H9 (cell line): ENCODE results near the gene CYP2W1. TPM values are rescaled to one million over a fixed set of nuclear protein-coding genes. Genes with fewer than 3 reads are reported as not detected.

Experiments
- DNase-seq: peaks from one replicate; pipeline ENCODE4 v3.0.0-alpha.2; 2017
- H2AFZ ChIP-seq: one replicate; pipeline ENCODE4 v1.6.1; 2013; ENCODE audit warnings: mild to moderate bottlenecking, low read length, control low read depth, moderate library complexity
- H2AK5ac ChIP-seq: 2 replicates; pipeline ENCODE4 v1.6.1; 2013; ENCODE audit warnings: low read length, control low read depth, mixed read lengths; ENCODE audit not compliant: insufficient read length
- H2BK120ac ChIP-seq: one replicate; pipeline ENCODE4 v1.6.1; 2013; ENCODE audit warnings: low read depth, mild to moderate bottlenecking, low read length, control low read depth, inconsistent platforms; ENCODE audit not compliant: poor library complexity, severe bottlenecking
- H2BK12ac ChIP-seq: 2 replicates; pipeline ENCODE4 v1.6.1; 2013; ENCODE audit warnings: low read length, control low read depth, mixed read lengths, low read depth; ENCODE audit not compliant: insufficient read length
- H2BK15ac ChIP-seq: 2 replicates; pipeline ENCODE4 v1.6.1; 2013; ENCODE audit warnings: low read depth, low read length, control low read depth
- H2BK20ac ChIP-seq: one replicate; pipeline ENCODE4 v1.6.1; 2013; ENCODE audit warnings: low read depth, mild to moderate bottlenecking, low read length, control low read depth, inconsistent platforms; ENCODE audit not compliant: poor library complexity, severe bottlenecking
- H2BK5ac ChIP-seq: 2 replicates; pipeline ENCODE4 v1.6.1; 2013; ENCODE audit warnings: low read length, control low read depth, mixed read lengths; ENCODE audit not compliant: insufficient read length
- H3K14ac ChIP-seq: 2 replicates; pipeline ENCODE4 v1.6.1; 2013; ENCODE audit warnings: low read length, control low read depth; ENCODE audit not compliant: insufficient read depth
- H3K18ac ChIP-seq: 2 replicates; pipeline ENCODE4 v1.6.1; 2013; ENCODE audit warnings: low read depth, mild to moderate bottlenecking, mixed read lengths, low read length, control low read depth; ENCODE audit not compliant: insufficient read length
- H3K23ac ChIP-seq: 2 replicates; pipeline ENCODE4 v1.6.1; 2013; ENCODE audit warnings: low read length, control low read depth, mixed read lengths, low read depth; ENCODE audit not compliant: insufficient read length
- H3K23me2 ChIP-seq: 2 replicates; pipeline ENCODE4 v1.6.1; 2013; ENCODE audit warnings: low read depth, mild to moderate bottlenecking, mixed read lengths, low read length, control low read depth; ENCODE audit not compliant: insufficient read length, poor library complexity, severe bottlenecking
- H3K27ac ChIP-seq: 2 replicates; pipeline ENCODE4 v1.5.1; 2013; ENCODE audit warnings: low read length, control low read depth, mixed read lengths, low read depth; ENCODE audit not compliant: insufficient read length
- H3K27me3 ChIP-seq: 2 replicates; pipeline ENCODE4 v1.6.1; 2013; ENCODE audit warnings: low read length, control low read depth, inconsistent platforms; ENCODE audit not compliant: insufficient read depth
- H3K4ac ChIP-seq: 2 replicates; pipeline ENCODE4 v1.6.1; 2013; ENCODE audit warnings: low read depth, mild to moderate bottlenecking, control low read depth, inconsistent platforms, low read length, moderate library complexity
- H3K4me1 ChIP-seq: 2 replicates; pipeline ENCODE4 v1.6.1; 2013; ENCODE audit warnings: low read length, control low read depth, inconsistent platforms; ENCODE audit not compliant: insufficient read depth
- H3K4me2 ChIP-seq: 2 replicates; pipeline ENCODE4 v1.6.1; 2013; ENCODE audit warnings: low read length, control low read depth, mixed read lengths; ENCODE audit not compliant: insufficient read length, insufficient read depth
- H3K56ac ChIP-seq: 2 replicates; pipeline ENCODE4 v1.6.1; 2013; ENCODE audit warnings: low read depth, mild to moderate bottlenecking, mixed read lengths, low read length, control low read depth; ENCODE audit not compliant: insufficient read length
- H3K79me1 ChIP-seq: 2 replicates; pipeline ENCODE4 v1.6.1; 2013; ENCODE audit warnings: low read depth, mild to moderate bottlenecking, moderate library complexity, low read length, control low read depth, inconsistent platforms; ENCODE audit not compliant: insufficient read depth, poor library complexity, severe bottlenecking
- H3K79me2 ChIP-seq: 2 replicates; pipeline ENCODE4 v1.6.1; 2013; ENCODE audit warnings: low read length, control low read depth, inconsistent platforms; ENCODE audit not compliant: insufficient read depth
- H3K9ac ChIP-seq: 2 replicates; pipeline ENCODE4 v1.6.1; 2013; ENCODE audit warnings: low read length, control low read depth, mixed read lengths; ENCODE audit not compliant: insufficient read length; ENCODE audit errors: extremely low read depth
- H3K9me3 ChIP-seq: one replicate; pipeline ENCODE4 v1.6.1; 2013; ENCODE audit warnings: low read depth, low read length, inconsistent platforms; ENCODE audit not compliant: control insufficient read depth
- H3T11ph ChIP-seq: one replicate; pipeline ENCODE4 v1.6.1; 2013; ENCODE audit warnings: mild to moderate bottlenecking, low read length, control low read depth, inconsistent platforms
- H4K20me1 ChIP-seq: one replicate; pipeline ENCODE4 v1.6.1; 2013; ENCODE audit not compliant: control insufficient read depth, insufficient read length, insufficient read depth
- H4K5ac ChIP-seq: 2 replicates; pipeline ENCODE4 v1.6.1; 2013; ENCODE audit warnings: low read depth, mild to moderate bottlenecking, mixed read lengths, low read length, control low read depth; ENCODE audit not compliant: insufficient read length
- H4K8ac ChIP-seq: replicated peaks from 2 replicates; pipeline ENCODE4 v1.6.1; 2013; ENCODE audit warnings: low read length, control low read depth, mixed read lengths, low read depth; ENCODE audit not compliant: insufficient read length
- H4K91ac ChIP-seq: 2 replicates; pipeline ENCODE4 v1.6.1; 2013; ENCODE audit warnings: low read depth, mild to moderate bottlenecking, moderate library complexity, mixed read lengths, low read length, control low read depth; ENCODE audit not compliant: insufficient read length
- H3K27ac Mint-ChIP-seq, 3 experiments: 2 replicates in 2 of 3; 3 replicates in 1 of 3; pipeline ENCODE4 v1.8.0; 2020 to 2021; ENCODE audit warnings: mixed read lengths in 3 of 3, mild to moderate bottlenecking in 1 of 3, moderate library complexity in 1 of 3
- H3K27me3 Mint-ChIP-seq: 2 replicates; pipeline ENCODE4 v1.8.0; 2021; ENCODE audit warnings: low read depth, mild to moderate bottlenecking, moderate library complexity, mixed read lengths
- H3K36me3 Mint-ChIP-seq, 3 experiments: 2 replicates in 2 of 3; 3 replicates in 1 of 3; pipeline ENCODE4 v1.8.0; 2020 to 2021; ENCODE audit warnings: low read depth in 3 of 3, mixed read lengths in 3 of 3; ENCODE audit not compliant: insufficient read depth in 1 of 3
- H3K4me1 Mint-ChIP-seq, 2 experiments: 2 replicates each; pipeline ENCODE4 v1.8.0; 2020; ENCODE audit warnings: mixed read lengths in 2 of 2
- H3K4me3 Mint-ChIP-seq, 2 experiments: 2 replicates in 1 of 2; 3 replicates in 1 of 2; pipeline ENCODE4 v1.8.0; 2020 to 2021; ENCODE audit warnings: mild to moderate bottlenecking in 2 of 2, mixed read lengths in 2 of 2, moderate library complexity in 1 of 2
- H3K9me3 Mint-ChIP-seq, 2 experiments: 2 replicates in 1 of 2; 3 replicates in 1 of 2; pipeline ENCODE4 v1.8.0; 2020; ENCODE audit warnings: mild to moderate bottlenecking in 2 of 2, mixed read lengths in 2 of 2, moderate library complexity in 1 of 2
- WGBS: extraction: QIAGEN DNeasy Blood & Tissue Kit; methylation state at CpG from one replicate; pipeline ENCODE4 v1.1.7; 2013; ENCODE audit warnings: missing lambda C conversion rate, low lambda C conversion rate, mixed read lengths; ENCODE audit not compliant: insufficient read length; ENCODE audit errors: extremely low coverage; 5-methylcytosine and 5-hydroxymethylcytosine counted together
- total RNA-seq: library from RNA; stranded (reverse); gene quantifications from 2 replicates; pipeline ENCODE4 v1.2.1, GENCODE V29; 2021
- TF ChIP-seq, protein P1 (sequence below): fragments of 200-600 bp; sonication (generic); conservative IDR thresholded peaks from 3 replicates; pipeline ENCODE4 v1.8.0; 2021; ENCODE audit warnings: antibody characterized with exemption, mild to moderate bottlenecking

The CYP2W1 gene
- total RNA-seq, 1 experiment from 2014 or later: not detected

DNA sequence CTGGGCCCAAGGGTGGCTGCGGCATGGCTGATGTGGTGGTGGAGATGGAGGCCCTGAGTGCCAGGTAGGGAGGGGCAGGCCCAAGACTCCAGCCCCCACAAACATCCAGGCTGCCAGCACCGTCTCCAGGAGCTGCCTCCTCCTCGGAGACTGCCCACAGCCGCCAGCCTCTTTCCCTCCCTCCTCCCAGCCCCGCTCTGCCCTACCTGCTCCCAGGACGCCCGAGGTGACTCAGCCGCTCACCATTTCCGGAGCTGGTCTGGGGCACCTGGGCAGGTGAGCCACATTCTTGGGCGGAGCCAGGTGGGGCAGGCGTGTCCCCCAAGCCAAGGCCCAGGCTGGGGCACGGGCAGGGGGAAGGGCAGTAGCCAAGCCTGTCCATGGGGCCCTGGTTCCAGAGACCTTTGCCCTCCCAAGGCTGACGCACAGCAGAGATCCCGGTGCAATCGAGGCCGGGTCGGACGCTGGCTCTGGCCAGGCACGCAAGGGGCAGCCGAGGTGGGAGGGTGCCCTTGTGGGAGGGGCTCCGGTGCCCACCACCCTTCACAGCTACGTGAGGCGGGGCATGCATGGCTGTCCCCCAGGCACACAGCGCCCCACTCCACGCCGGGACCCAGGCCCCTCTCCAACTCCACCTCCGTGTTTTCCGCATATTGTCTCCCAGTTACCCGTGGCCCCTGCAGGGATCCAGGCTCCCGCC lies 37.3 kb upstream of the CYP2W1 start:
- TF ChIP-seq, protein P1, sequence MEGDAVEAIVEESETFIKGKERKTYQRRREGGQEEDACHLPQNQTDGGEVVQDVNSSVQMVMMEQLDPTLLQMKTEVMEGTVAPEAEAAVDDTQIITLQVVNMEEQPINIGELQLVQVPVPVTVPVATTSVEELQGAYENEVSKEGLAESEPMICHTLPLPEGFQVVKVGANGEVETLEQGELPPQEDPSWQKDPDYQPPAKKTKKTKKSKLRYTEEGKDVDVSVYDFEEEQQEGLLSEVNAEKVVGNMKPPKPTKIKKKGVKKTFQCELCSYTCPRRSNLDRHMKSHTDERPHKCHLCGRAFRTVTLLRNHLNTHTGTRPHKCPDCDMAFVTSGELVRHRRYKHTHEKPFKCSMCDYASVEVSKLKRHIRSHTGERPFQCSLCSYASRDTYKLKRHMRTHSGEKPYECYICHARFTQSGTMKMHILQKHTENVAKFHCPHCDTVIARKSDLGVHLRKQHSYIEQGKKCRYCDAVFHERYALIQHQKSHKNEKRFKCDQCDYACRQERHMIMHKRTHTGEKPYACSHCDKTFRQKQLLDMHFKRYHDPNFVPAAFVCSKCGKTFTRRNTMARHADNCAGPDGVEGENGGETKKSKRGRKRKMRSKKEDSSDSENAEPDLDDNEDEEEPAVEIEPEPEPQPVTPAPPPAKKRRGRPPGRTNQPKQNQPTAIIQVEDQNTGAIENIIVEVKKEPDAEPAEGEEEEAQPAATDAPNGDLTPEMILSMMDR: no peak
- Histone ChIP-seq H2AK5ac (no peak overlapping the region), H2BK20ac (no peak overlapping the region), H3K4ac (no peak overlapping the region; the same call in 1 of the 2 replicates), H3K27me3 (no peaks in the 10 kb centered on the region), H2BK5ac (no peak overlapping the region), H3K18ac (peak overlapping the region; percentile 23), H3K14ac (peak overlapping the region; percentile 42), H3T11ph (no peak overlapping the region), H3K9ac (no peak overlapping the region), H3K4me2 (no peak overlapping the region), H2BK12ac (no peak overlapping the region), H4K91ac (peak overlapping the region; percentile 46), H2BK120ac (no peak overlapping the region), H3K4me1 (no peaks in the 10 kb centered on the region; the same call in 1 of the 2 replicates), H3K23me2 (no peaks in the 10 kb centered on the region), H4K20me1 (no peaks in the 10 kb centered on the region), H2AFZ (no peak overlapping the region), H3K79me2 (no peaks in the 10 kb centered on the region), H2BK15ac (no peak overlapping the region), H3K79me1 (no peaks in the 10 kb centered on the region), H3K9me3 (no peaks in the 10 kb centered on the region), H3K27ac (no peak overlapping the region), H3K23ac (no peak overlapping the region), H4K5ac (no peak overlapping the region), H3K56ac (no peak overlapping the region), H4K8ac (no peak overlapping the region)
- DNase-seq: peak; percentile 97
- H3K36me3 Mint-ChIP-seq: no peaks in the 10 kb centered on the region; a peak in 1 of 7 replicates
- peaks cover 0 to 3% of the 10 kb centered on the region in 2 experiments; a peak in 3 of 5 replicates for H3K9me3 Mint-ChIP-seq
- no peak overlapping the region for H3K4me3 Mint-ChIP-seq
- peaks cover 18% of the 10 kb centered on the region for H3K27me3 Mint-ChIP-seq
- H3K27ac Mint-ChIP-seq: peak overlapping the region in 1 of 3 experiments; percentile 28; a peak in 1 of 7 replicates
- peaks cover 7 to 13% of the 10 kb centered on the region in 2 experiments; a peak in 2 of 4 replicates for H3K4me1 Mint-ChIP-seq
- no CpG with 5 or more reads among the region's 30 CpGs for WGBS
